HG02759 (cell line): Measurements from ENCODE around the gene KRTAP5-10.
"Not testable (repeated sequence)": the region's sequence is repeated elsewhere in the genome, so short reads cannot be mapped to it uniquely, and the experiment has no call there.

Source experiments
- ATAC-seq: cut with Tn5 transposase; IDR thresholded peaks from one replicate; pipeline ENCODE4 v1.9.1; 2021; ENCODE audit warnings: mild to moderate bottlenecking, moderate library complexity; ENCODE audit not compliant: unreplicated experiment

Gene KRTAP5-10, protein sequence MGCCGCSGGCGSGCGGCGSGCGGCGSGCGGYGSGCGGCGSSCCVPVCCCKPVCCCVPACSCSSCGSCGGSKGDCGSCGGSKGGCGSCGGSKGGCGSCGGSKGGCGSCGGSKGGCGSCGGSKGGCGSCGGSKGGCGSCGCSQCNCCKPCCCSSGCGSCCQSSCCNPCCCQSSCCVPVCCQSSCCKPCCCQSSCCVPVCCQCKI

GRCh38 chr11:71565263-71565662, at the start of gene KRTAP5-10:
Gene KRTAP5-10 (plus strand): TSS chr11:71565563. CDS start chr11:71565588, 25 bp downstream.
- ATAC-seq = no peak

GRCh38 chr11:71518506-71519471, 46.6 kb upstream of the KRTAP5-10 start:
- ATAC-seq = no peak

DNA sequence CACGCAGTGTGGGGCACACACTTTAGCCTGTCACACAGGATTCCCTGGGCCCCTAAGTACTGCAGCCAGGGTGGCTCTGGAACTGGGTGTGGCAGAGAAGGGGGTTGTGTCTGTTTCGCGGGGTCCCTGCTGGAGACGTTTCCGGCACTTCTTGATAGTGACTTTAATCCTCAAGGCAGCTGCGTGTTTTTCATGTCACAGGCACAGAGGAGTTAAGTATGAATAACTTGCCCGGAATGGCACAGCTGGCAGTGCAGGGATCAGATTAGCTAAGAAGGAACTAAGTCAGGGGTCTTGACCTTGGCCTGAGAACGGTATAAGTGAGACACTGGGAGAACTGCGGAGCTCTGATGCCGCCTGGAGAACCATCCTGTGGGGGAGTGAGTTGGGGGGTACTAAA, 45.8 kb upstream of the KRTAP5-10 start:
- no peak for ATAC-seq

GRCh38 chr11:71525188-71525937, 40.0 kb upstream of the KRTAP5-10 start:
- ATAC-seq = no peak

DNA sequence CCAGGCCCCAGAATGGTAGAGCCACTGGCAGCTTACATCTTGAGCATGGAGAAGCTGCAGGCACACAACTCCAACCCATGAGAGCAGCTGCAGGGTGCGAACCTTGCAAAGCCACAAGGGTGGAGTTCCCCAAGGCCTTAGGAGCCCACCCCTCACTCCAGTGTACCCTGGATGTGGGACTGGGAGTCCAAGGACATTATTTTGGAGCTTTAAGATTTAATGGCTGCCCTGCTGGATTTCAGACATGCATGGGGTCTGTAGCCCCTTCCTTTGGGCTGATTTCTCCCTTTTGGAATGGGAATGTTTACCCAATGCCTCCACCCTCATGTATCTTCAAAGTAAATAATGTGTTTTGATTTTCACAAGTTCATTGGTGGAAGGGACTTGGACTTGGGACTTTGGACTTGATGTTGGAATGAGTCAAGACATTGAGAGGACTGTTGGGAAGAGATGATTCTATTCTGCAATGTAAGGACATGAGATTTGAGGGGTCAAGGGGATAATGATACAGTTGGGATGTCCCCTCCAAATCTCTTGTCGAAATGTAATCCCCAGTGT, 39.3 kb upstream of the KRTAP5-10 start:
- no peak for ATAC-seq

- ATAC-seq = not testable (repeated sequence)
These were observed 38.4 kb upstream of the KRTAP5-10 start, which contains the start of gene KRTAP5-7 for GRCh38 chr11:71526796-71527575. Gene KRTAP5-7 (plus strand): TSS chr11:71527267. CDS start chr11:71527301, 34 bp downstream.

DNA sequence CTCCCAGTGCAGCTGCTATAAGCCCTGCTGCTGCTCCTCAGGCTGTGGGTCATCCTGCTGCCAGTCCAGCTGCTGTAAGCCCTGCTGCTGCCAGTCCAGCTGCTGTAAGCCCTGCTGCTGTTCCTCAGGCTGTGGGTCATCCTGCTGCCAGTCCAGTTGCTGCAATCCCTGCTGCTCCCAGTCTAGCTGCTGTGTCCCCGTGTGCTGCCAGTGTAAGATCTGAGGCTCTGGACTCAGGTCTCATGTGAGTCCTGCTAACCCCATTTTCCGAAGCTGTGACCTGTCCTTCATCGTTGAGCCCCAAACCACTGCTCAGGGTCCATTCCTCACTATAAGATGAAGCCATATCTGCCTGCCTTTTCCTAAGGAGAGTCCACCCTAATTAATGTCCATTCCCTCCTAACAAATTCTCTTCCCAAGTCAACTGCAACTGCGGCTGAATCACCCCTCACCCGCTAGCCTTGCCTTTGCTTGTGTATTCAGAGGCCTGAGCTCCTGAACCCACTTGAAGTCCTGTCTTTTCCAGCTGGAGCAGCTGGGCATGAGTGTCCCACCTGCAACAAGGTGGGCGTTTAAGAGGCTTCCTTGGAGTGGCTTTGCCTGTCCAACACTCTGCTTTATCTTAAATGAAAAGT, 37.7 kb upstream of the KRTAP5-10 start:
- no peak for ATAC-seq

DNA sequence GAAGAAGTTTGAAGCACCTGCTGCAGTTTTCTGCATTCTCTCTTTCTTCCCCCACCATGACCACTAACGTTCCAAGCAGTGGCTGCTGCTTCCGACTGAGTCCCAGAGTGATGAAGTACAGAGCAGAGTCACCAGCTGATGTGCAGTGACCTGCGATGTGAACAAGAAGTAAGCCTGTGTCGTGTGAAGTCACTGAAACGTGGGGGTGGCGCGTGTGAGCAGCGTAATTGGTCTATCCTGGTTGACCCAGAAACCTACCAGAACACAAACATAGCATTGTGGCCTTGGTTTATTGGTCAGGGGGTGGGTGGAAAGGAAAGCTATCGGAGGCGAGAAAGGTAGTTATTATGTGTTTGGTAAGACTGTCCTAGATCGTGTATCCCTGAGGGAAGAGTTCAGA, 34.8 kb upstream of the KRTAP5-10 start:
- no peak for ATAC-seq

DNA sequence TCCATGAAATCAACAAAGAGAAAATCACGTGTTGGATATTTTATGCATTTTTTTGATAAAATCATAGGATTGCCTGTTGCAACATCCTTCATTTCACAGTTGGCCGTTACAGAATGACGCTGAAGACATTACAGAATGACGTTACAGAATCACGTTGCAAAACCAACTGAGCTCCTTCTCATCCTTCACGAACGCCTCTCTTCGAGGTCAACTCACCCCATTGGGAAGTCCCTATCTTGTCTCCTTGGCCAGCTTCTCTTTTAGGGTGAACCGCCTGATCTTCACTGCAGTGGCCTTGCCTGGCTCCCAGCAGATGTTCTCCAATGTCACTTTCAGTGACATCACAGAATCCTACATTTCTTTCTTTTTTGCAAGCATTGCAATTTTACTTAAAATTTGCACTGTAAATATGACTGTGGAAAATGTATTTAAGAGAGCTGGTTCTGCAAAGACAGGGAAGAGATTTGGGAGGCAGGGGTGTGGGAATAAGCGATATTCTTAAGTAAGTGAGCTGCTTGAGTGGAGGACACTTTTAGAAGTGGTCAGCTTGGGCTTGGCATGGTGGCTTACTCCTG, 33.2 kb upstream of the KRTAP5-10 start:
- no peak for ATAC-seq

- not testable (repeated sequence) for ATAC-seq
These were observed 30.4 kb upstream of the KRTAP5-10 start for GRCh38 chr11:71534711-71535608.

- ATAC-seq = no peak
These were observed 29.5 kb upstream of the KRTAP5-10 start for GRCh38 chr11:71535825-71536224.

GRCh38 chr11:71537537-71537936, 27.8 kb upstream of the KRTAP5-10 start:
- no peak for ATAC-seq

DNA sequence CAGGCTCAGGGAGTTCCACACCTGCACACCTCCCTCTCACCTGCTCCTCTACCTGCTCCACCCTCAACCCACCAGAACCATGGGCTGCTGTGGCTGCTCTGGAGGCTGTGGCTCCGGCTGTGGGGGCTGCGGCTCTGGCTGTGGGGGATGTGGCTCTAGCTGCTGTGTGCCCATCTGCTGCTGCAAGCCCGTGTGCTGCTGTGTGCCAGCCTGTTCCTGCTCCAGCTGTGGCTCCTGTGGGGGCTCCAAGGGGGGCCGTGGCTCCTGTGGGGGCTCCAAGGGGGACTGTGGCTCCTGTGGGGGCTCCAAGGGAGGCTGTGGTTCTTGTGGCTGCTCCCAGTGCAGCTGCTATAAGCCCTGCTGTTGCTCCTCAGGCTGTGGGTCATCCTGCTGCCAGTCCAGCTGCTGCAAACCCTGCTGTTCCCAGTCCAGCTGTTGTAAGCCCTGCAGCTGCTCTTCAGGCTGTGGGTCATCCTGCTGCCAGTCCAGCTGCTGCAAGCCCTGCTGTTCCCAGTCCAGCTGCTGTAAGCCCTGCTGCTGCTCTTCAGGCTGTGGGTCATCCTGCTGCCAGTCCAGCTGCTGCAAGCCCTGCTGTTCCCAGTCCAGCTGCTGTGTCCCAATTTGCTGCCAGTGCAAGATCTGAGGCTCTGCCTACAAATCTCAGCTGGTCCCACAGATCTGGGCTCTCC, 27.2 kb upstream of the KRTAP5-10 start, which contains the start of gene KRTAP5-8:
KRTAP5-8 (plus strand) TSS at position 49 of the 689 bp plus-strand sequence; CDS start at position 80, 31 bp downstream.
- not testable (repeated sequence) for ATAC-seq

GRCh38 chr11:71538666-71538990, 26.7 kb upstream of the KRTAP5-10 start:
- ATAC-seq = no peak

- no peak for ATAC-seq
These were observed 26.3 kb upstream of the KRTAP5-10 start for GRCh38 chr11:71539017-71539416.

GRCh38 chr11:71539971-71540370, 25.4 kb upstream of the KRTAP5-10 start:
- not testable (repeated sequence) for ATAC-seq

- ATAC-seq = not testable (repeated sequence)
These were observed 24.6 kb upstream of the KRTAP5-10 start for GRCh38 chr11:71540521-71541304.
